ENCODE data around the gene KIF17.

KIF17 gene

DNA sequence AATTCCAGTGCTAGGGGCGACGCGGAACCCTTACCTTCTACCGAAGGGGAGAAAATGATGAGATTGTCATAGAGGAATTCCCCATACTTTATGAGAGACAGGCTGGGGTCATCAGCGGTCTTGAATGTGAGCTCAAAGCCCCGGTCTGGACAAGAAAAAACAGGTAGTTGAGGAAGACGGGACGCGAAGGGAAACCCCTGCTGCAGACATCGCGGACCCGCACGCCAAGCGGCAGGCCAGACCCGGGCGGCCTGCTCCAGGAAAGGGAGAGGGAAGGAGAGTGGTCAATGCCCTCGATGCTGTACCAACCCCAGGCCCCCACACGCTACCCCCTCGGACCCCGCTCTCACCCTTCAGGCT is 57.0 kb downstream of the KIF17 start:
- DNase-seq (ENCODE audit: low spot score): no peak

GRCh38 chr1:20660363-20660762 is 57.4 kb downstream of the KIF17 start:
- DNase-seq (ENCODE audit: low spot score): no peak

- DNase-seq (ENCODE audit: low spot score): no peak
These were observed 59.5 kb downstream of the KIF17 start for GRCh38 chr1:20658166-20658915.

GRCh38 chr1:20657024-20657423 is 60.8 kb downstream of the KIF17 start:
- no peak for DNase-seq (ENCODE audit: low spot score)

DNA sequence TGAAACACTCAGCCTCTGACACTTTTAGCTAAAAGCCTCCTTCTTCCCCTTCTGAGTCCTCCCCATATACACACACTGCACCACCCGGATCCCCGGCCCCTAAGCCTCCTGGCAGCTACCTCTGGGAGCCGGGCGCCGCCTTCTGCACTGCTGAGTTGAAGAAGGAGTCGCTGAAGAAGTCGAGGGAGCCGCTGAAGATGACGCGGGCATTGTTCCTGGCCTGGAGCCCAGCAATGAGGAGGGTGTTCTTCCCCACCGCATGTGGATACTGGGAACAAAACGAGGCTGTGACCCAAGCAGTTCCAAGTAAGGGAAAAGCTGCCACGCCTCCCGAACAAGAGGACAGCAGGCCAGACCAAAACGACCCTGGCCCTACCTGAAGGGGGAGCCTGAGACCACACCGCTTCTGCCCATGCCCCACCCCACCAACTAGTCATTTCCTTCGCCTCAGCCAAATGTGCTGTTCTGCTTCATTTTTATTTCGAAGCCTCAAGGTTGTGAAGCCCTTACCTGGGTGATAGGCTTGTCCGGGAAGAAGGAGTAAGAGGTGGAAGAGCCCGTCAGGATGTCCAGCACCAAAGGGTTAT is 63.6 kb downstream of the KIF17 start:
- DNase-seq (ENCODE audit: low spot score): no peak

DNA sequence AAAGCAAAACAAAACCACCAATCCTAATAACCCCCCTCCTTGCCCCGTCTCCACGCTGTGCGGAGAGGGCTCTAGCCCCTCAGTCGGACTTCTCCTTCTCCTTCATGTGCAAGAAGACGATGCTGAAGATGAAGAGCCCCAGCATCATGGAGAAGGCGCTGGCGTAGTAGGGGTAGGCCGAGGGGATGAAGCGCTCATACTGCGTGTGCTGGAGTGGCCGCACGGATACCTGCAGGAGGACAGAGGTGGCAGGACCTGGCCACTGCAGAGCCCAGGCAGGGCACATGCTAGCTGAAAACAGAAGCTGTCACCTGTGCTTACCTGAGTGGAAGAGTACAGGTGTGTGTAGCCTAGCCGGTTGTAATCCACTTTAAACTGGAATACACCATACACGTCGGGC is 65.5 kb downstream of the KIF17 start:
- DNase-seq (ENCODE audit: low spot score): no peak

GRCh38 chr1:20648946-20649345 is 68.9 kb downstream of the KIF17 start:
- no peak for DNase-seq (ENCODE audit: low spot score)

GRCh38 chr1:20648438-20648837 is 69.4 kb downstream of the KIF17 start:
- DNase-seq (ENCODE audit: low spot score): no peak

DNA sequence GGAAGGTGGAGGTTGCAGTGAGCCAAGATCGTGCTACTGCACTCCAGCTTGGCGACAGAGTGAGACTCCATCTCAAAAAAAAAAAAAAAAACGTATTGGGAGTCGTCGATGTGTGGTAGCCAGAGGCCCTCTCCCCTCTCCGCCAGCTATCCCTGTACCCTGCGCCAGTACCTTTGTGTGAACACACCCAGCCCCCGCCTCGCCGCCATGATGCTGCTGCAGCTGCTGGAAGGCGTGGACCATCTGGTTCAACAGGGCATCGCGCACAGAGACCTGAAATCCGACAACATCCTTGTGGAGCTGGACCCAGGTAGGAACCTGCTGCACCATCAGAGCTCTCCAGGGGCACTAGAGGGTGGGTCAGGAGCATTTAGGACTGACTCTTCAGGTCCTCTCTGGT is 72.4 kb downstream of the KIF17 start:
- DNase-seq (ENCODE audit: low spot score): no peak

DNA sequence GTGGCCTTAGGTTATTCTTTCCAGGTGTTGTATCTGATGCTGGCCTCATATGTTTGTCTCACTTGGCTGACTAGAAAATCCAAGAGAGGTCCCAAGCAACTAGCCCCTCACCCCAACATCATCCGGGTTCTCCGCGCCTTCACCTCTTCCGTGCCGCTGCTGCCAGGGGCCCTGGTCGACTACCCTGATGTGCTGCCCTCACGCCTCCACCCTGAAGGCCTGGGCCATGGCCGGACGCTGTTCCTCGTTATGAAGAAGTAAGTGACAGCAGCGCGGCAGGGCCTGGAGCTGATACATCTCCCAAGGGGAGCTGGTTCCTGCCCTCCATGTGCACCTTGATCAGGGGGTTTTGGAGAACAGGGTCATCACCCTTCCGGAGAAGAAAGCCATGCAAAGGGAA is 73.4 kb downstream of the KIF17 start:
- DNase-seq (ENCODE audit: low spot score): no peak

DNA sequence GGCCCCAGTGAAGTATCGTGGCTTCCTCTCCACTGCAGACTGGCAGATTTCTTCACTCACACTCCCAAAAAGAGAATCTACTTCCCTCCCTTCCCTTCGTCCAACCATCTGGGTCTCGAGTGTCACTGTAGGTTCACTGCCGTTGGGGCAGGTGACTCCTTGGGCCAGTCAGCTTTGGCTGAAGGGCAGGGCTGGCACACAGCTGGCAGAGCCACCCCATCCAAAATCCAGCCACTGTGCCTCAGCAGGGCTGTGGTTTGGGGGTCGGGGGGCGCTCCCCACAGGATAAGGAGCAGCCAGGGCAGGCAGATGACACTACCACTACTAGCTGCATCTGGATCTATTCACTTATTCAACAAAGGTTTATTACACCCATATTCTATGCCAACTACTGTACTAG is 74.7 kb downstream of the KIF17 start:
- no peak for DNase-seq (ENCODE audit: low spot score)

- no peak for DNase-seq (ENCODE audit: low spot score)
These were observed 75.8 kb downstream of the KIF17 start for GRCh38 chr1:20641975-20642374.

GRCh38 chr1:20640183-20640597 is 77.6 kb downstream of the KIF17 start:
- DNase-seq (ENCODE audit: low spot score): peak; percentile 39

- DNase-seq (ENCODE audit: low spot score): no peak
These were observed 80.9 kb downstream of the KIF17 start for GRCh38 chr1:20636785-20637347.

GRCh38 chr1:20634594-20635084 is 83.2 kb downstream of the KIF17 start:
- no peak for DNase-seq (ENCODE audit: low spot score)

DNA sequence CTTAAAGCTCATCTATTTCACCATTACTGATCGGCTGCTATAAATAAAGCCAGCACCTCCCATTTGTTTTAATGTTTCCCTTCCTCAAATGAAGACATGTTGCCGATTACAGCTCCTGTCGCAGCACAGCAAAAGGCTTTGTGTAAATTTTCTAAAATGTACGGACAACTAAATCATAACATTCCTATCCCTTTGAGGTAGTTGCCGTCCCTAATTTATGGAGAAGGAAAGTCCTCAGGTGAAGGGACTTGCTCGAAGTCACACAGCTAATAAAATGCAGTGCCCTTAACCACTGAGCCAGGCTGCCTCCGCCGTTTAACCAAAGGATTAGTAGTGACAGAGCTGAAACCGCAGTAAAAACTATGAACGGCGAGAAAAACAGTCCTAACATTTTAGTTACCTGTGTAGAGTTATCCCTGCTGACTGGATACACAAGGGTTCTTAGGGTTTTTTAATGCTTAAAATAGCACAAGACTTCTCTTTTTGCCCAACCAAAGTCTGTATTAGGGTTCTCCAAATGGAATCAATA is 83.7 kb downstream of the KIF17 start:
- no peak for DNase-seq (ENCODE audit: low spot score)

DNA sequence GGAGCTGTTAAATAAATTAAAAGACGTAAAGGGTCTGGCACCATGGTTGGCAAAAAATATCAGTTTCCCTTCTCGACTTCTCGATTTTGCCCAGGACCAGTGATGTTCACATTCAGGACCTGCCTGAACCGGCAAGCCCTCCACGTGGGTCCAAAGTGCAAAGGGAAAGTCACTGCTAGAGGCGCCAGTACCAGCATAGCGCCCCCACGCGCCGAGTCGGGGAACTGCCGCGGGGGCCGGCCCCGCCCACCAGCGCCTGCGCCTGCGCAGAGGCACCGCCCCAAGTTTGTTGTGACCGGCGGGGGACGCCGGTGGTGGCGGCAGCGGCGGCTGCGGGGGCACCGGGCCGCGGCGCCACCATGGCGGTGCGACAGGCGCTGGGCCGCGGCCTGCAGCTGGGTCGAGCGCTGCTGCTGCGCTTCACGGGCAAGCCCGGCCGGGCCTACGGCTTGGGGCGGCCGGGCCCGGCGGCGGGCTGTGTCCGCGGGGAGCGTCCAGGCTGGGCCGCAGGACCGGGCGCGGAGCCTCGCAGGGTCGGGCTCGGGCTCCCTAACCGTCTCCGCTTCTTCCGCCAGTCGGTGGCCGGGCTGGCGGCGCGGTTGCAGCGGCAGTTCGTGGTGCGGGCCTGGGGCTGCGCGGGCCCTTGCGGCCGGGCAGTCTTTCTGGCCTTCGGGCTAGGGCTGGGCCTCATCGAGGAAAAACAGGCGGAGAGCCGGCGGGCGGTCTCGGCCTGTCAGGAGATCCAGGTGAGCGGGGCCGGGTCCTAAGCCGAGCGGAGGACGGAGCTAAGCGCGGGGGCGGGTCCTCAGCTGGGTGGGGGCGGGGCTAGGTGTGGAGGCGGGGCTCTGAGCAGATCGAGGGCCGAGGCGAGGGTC is 84.4 kb downstream of the KIF17 start, which contains the start of gene PINK1:
Gene PINK1, plus strand, starts transcription at position 269 of the 875 bp plus-strand sequence. Its CDS starts 91 bp downstream, at position 360.
- DNase-seq (ENCODE audit: low spot score): peak; percentile 52

- DNase-seq (ENCODE audit: low spot score): no peak
These were observed 85.4 kb downstream of the KIF17 start for GRCh38 chr1:20632386-20632785.

DNA sequence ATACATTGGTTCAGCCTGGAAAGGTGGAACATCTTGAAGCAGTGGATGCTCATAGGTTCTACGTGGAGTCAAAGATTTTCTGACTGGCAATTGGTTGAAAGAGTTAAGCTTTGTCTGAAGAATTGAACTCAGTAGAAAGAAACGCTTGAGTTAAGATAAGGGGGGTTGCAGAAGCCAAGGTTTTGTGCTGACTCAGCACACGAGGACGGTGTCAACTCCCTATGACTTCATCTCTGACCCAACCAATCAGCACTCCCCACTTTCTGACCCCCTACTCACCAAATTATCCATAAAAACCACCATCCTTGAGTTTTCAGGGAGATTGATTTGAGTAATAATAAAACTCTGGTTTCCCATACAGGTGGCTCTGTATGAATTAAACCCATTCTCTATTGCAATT is 87.1 kb downstream of the KIF17 start:
- no peak for DNase-seq (ENCODE audit: low spot score)

- DNase-seq (ENCODE audit: low spot score): no peak
These were observed 91.3 kb downstream of the KIF17 start for GRCh38 chr1:20626524-20626923.

- no peak for DNase-seq (ENCODE audit: low spot score)
These were observed 91.7 kb downstream of the KIF17 start for GRCh38 chr1:20626098-20626427.
